A673 (cell line): ENCODE results near the gene RAX2. TPM values are rescaled to one million over a fixed set of nuclear protein-coding genes. Genes with fewer than 3 reads are reported as not detected.

Source experiments
- BruUV-seq: library from RNA; stranded (reverse); fragments of 400-500 nt; replicated peaks from 2 replicates; lab custom pipeline; 2021; lab: Mats Ljungman, UMichigan
- CTCF ChIA-PET: fragments of 300-600 bp; sonication (Branson Sonifier 250); formaldehyde crosslinking; loops from one replicate; lab custom pipeline; 2022; ENCODE audit warnings: antibody characterized with exemption; lab: Charles Lee
- POLR2A ChIA-PET: fragments of 300-600 bp; sonication (Branson Sonifier 250); formaldehyde crosslinking; loops from one replicate; lab custom pipeline; 2022; ENCODE audit warnings: antibody characterized with exemption; ENCODE audit not compliant: low non-redundant PET; lab: Charles Lee
- DNase-seq: peaks from one replicate; pipeline ENCODE4 v3.0.0-alpha.2; 2015; ENCODE audit warnings: low spot score
- H3K27ac ChIP-seq: fragments of 200-600 bp; sonication (generic); 2 replicates; pipeline ENCODE4 v1.5.1; 2016; ENCODE audit warnings: mixed run types, low read depth, mild to moderate bottlenecking, mixed read lengths, antibody characterized with exemption, low read length; ENCODE audit not compliant: poor library complexity, severe bottlenecking
- H3K27me3 ChIP-seq: fragments of 200-600 bp; sonication (generic); replicated peaks from 2 replicates; pipeline ENCODE4 v1.6.1; 2017; ENCODE audit warnings: mixed run types, low read depth, mild to moderate bottlenecking, mixed read lengths, antibody characterized with exemption, low read length; ENCODE audit not compliant: insufficient read depth, poor library complexity
- H3K36me3 ChIP-seq: fragments of 200-600 bp; sonication (generic); 2 replicates; pipeline ENCODE4 v1.6.1; 2016; ENCODE audit warnings: mixed run types, mild to moderate bottlenecking, mixed read lengths, antibody characterized with exemption, low read length; ENCODE audit not compliant: insufficient read depth, poor library complexity, severe bottlenecking
- H3K4me1 ChIP-seq: fragments of 200-600 bp; sonication (generic); 2 replicates; pipeline ENCODE4 v1.6.1; 2017; ENCODE audit warnings: mixed run types, mild to moderate bottlenecking, mixed read lengths, antibody characterized with exemption, low read length; ENCODE audit not compliant: insufficient read depth, poor library complexity, severe bottlenecking
- H3K4me3 ChIP-seq: fragments of 200-600 bp; sonication (generic); 2 replicates; pipeline ENCODE4 v1.5.1; 2016; ENCODE audit warnings: low read depth, mixed run types, mild to moderate bottlenecking, mixed read lengths, low read length; ENCODE audit not compliant: poor library complexity, severe bottlenecking
- H3K9me3 ChIP-seq: fragments of 200-600 bp; sonication (generic); 2 replicates; pipeline ENCODE4 v1.6.1; 2016; ENCODE audit warnings: mixed run types, low read depth, mild to moderate bottlenecking, mixed read lengths, antibody characterized with exemption, low read length; ENCODE audit not compliant: poor library complexity, severe bottlenecking
- EZH2 ChIP-seq: fragments of 200-600 bp; sonication (generic); IDR thresholded peaks from 2 replicates; pipeline ENCODE4 v1.6.1; 2017; ENCODE audit warnings: borderline replicate concordance, low read depth, mild to moderate bottlenecking, mixed read lengths, antibody characterized with exemption, low read length; ENCODE audit not compliant: poor library complexity, severe bottlenecking
- intact Hi-C: fragments of 100-400 bp; cut with micrococcal nuclease; formaldehyde crosslinking; loops from one replicate; pipeline ENCODE4 v1.10.0; 2022; ENCODE audit not compliant: unreplicated experiment
- total RNA-seq: library from RNA; stranded (reverse); gene quantifications from 2 replicates; pipeline ENCODE4 v1.2.3, GENCODE V29; 2021
- TF ChIP-seq, protein P1 (sequence below): fragments of 300-800, 200-600 bp; sonication (generic); conservative IDR thresholded peaks from 2 replicates; pipeline ENCODE4 v1.5.1; 2017; ENCODE audit warnings: low read depth, mild to moderate bottlenecking, antibody characterized with exemption, low read length, moderate library complexity, mixed read lengths

Gene RAX2
- total RNA-seq, 1 experiment from 2014 or later, result not detected

GRCh38 chr19:3782330-3782729 is 10.3 kb upstream of the RAX2 start:
- intact Hi-C loops, result no loop called here
- no peaks in the 10 kb centered on the region for H3K27me3 ChIP-seq
- no TSS peak for BruUV-seq
- no peak for DNase-seq
- peaks cover 15% of the 10 kb centered on the region for H3K9me3 ChIP-seq
- CTCF ChIA-PET, result no interaction called here
- H3K27ac ChIP-seq, result no peak overlapping the region
- TF ChIP-seq, protein P1, sequence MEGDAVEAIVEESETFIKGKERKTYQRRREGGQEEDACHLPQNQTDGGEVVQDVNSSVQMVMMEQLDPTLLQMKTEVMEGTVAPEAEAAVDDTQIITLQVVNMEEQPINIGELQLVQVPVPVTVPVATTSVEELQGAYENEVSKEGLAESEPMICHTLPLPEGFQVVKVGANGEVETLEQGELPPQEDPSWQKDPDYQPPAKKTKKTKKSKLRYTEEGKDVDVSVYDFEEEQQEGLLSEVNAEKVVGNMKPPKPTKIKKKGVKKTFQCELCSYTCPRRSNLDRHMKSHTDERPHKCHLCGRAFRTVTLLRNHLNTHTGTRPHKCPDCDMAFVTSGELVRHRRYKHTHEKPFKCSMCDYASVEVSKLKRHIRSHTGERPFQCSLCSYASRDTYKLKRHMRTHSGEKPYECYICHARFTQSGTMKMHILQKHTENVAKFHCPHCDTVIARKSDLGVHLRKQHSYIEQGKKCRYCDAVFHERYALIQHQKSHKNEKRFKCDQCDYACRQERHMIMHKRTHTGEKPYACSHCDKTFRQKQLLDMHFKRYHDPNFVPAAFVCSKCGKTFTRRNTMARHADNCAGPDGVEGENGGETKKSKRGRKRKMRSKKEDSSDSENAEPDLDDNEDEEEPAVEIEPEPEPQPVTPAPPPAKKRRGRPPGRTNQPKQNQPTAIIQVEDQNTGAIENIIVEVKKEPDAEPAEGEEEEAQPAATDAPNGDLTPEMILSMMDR, result no peak
- no peak for TF ChIP-seq EZH2
- no peaks in the 10 kb centered on the region for H3K4me1 ChIP-seq
- H3K4me3 ChIP-seq, result no peak overlapping the region
- H3K36me3 ChIP-seq, result no peaks in the 10 kb centered on the region
- POLR2A ChIA-PET, result no interaction called here

DNA sequence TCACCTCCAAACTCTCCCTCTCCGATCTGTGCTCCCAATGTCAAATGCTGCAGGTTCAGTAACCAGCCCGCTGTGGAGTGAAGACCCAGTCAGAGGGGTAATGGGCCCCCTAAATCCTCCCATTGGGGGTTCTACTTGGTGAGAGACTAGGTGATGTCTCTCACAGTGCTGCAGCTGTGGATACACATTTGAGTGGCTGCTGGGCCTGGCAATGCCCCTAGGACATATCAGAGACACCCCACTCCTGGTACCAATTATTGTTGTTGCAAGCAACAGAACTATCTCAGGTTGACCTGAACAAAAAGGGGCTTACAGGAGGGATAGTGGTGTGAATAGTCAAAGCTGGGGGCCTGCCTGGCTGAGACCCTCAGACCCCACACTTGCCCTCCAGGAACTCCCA is 9.6 kb upstream of the RAX2 start:
- no peak for TF ChIP-seq EZH2
- TF ChIP-seq, protein P1, result no peak
- no TSS peak for BruUV-seq
- Histone ChIP-seq H3K4me3 (no peak overlapping the region), H3K27ac (no peak overlapping the region), H3K9me3 (peaks cover 15% of the 10 kb centered on the region), H3K36me3 (no peaks in the 10 kb centered on the region), H3K27me3 (no peaks in the 10 kb centered on the region), H3K4me1 (no peaks in the 10 kb centered on the region)
- intact Hi-C loops, result no loop called here
- DNase-seq, result no peak
- POLR2A ChIA-PET, result no interaction called here
- CTCF ChIA-PET, result no interaction called here

DNA sequence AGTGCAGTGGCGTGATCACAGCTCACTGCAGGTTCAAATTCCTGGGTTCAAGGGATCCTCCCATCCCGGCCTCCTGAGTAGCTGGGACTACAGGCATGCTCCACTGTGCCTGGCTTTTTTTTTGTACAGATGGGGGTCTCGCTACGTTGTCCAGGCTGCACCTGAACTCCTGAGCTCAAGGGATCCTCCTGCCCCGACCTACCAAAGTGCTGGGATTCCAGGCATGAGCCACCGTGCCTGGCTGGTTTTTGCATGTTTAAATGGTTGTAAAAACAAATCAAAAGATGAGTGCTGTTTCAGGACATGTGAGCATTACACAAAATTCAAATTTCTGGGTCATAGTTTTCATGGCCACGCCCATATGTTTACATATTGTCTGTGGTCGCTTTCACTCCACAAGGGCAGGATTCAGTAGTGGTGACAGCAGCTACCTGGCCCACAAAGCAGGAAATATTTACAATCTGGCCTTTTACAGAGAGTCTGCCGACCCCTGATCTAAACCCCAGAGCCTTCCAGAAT is 8.8 kb upstream of the RAX2 start:
- TF ChIP-seq, protein P1, result no peak
- no peak for TF ChIP-seq EZH2
- DNase-seq, result no peak

More for the DNA sequence above, 8.8 kb upstream of the RAX2 start:
- Histone ChIP-seq H3K27ac (no peak overlapping the region), H3K4me3 (no peak overlapping the region), H3K27me3 (no peaks in the 10 kb centered on the region), H3K4me1 (no peaks in the 10 kb centered on the region), H3K9me3 (peaks cover 15% of the 10 kb centered on the region), H3K36me3 (no peaks in the 10 kb centered on the region)
- no TSS peak for BruUV-seq
- POLR2A ChIA-PET, result no interaction called here
- CTCF ChIA-PET, result no interaction called here
- intact Hi-C loops, result no loop called here
